GM12874 (cell line): ENCODE measurements around the gene SEC31A.
A peak's percentile ranks its signal among the peaks of the same experiment; 100 is the strongest.

Experiments used
- CTCF ChIP-seq: IDR thresholded peaks from 2 replicates; pipeline ENCODE4 v1.5.1; 2011; ENCODE audit warnings: low read depth, mild to moderate bottlenecking, control low read depth, low read length, moderate library complexity; ENCODE audit not compliant: insufficient read depth

SEC31A gene

GRCh38 chr4:82864336-82864979, 26.5 kb downstream of the SEC31A start:
- TF ChIP-seq CTCF, result no peak

DNA sequence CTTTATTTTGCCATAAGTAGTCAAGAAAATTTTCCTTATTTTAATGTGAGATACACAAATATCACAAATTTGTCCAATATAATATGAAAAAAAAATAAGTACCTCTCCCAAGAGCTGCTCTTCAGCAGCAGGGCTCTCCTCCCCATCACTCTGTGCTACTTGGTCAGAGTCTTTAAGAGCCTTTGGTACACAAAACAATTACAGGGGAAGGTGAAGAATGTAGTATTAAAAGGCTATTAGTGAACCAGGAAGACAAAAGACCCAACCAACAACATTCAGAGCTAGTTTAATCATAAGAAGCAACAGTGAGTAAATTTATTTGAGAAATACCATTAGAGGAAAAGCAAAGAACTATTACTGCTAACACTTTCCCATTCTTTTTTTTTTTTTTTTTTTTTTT, 29.4 kb downstream of the SEC31A start:
- no peak for TF ChIP-seq CTCF

DNA sequence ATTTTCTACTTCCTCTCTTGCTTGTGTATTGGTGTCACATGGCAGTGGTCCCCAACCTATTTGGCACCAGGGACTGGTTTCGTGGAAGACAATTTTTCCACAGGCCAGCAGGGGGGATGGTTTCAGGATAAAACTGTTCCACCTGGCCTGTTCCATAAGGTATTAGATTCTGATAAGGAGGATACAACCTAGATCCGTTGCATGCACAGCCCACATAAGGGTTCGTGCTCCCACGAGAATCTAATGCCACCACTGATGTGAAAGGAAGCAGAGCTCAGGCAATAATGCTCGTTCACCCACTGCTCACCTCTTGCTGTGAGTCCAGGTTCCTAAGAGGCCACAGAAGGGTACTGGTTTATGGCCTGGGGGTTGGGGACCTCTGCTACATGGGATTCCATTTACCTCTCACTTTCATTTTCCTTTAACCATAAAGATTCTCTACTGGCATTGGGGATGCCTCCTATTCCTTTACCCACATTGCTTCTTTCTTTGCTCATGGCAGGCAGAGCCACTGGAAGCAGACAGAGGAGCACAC, 38.1 kb downstream of the SEC31A start:
- no peak for TF ChIP-seq CTCF

- TF ChIP-seq CTCF, result peak; percentile 39; the same call in 1 of the 2 replicates
These were observed 38.8 kb downstream of the SEC31A start for GRCh38 chr4:82851885-82852750.

DNA sequence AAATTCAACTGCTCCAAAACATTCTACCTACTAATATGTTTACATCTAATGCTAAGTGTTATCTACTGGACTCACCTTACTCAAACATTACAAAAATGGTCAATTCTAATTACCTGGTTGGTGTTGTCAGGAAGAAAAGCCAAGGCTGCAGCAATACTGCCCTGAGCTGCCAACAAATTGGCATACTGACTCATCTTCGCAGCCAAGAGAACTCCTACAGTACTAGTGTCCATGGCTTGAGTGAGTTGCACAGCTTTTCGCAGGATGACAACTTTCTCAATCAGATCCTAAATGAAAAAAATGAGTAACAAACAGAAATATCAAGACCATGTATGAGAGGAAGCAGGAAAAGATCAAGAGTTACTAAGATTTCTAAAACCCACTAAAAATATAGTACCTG, 39.6 kb downstream of the SEC31A start:
- no peak for TF ChIP-seq CTCF

DNA sequence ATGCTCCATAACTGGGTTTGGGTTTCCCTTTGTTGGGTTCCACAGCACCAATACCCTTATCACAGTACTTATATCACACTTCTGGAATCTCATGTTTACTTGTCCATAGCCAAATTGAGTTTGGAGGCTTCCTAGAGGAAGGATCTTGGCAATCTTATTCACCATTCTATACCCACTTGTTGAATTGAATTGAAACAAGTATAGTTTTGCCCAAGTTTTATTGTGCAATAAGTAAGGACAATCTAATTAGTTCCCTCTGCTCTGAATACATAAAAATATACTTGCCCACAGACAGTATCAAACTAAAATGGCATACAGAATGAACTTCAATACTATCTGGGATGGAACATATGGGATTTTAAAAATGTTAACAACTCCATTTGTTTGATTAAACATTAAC, 40.3 kb downstream of the SEC31A start:
- TF ChIP-seq CTCF, result no peak

GRCh38 chr4:82848706-82849105, 42.2 kb downstream of the SEC31A start:
- TF ChIP-seq CTCF, result no peak
